Erythroblast (primary cell): ENCODE results near the gene NDUFB11.

ENCODE experiments used
- GATA1 ChIP-seq: IDR thresholded peaks from 2 replicates; pipeline ENCODE4 v1.6.1; 2011; ENCODE audit warnings: low read depth, mild to moderate bottlenecking, control low read depth, low read length, moderate library complexity
- POLR2A ChIP-seq: IDR thresholded peaks from 2 replicates; pipeline ENCODE4 v1.6.1; 2011; ENCODE audit warnings: mild to moderate bottlenecking, low read length

- TF ChIP-seq POLR2A (no peak), GATA1 (no peak)
Measured at GRCh38 chrX:47148946-47149345, 4.4 kb upstream of the NDUFB11 start.
